Right hindlimb (tissue), 1 donor: ENCODE data around the gene B4GALT2.

Experiments
- DNase-seq: peaks from one replicate; pipeline ENCODE4 v3.0.0-alpha.2; 2018

The B4GALT2 gene

GRCh38 chr1:43985984-43986595 is 7.1 kb downstream of the B4GALT2 start:
- DNase-seq, result no peak

- DNase-seq, result no peak
Measured at GRCh38 chr1:43986712-43987111, 7.7 kb downstream of the B4GALT2 start.

GRCh38 chr1:43987159-43987902 is 8.3 kb downstream of the B4GALT2 start:
- DNase-seq, result no peak

GRCh38 chr1:43990271-43991199 is 11.5 kb downstream of the B4GALT2 start:
- DNase-seq, result no peak

GRCh38 chr1:43991200-43991475 is 12.1 kb downstream of the B4GALT2 start:
- DNase-seq, result no peak

GRCh38 chr1:43991476-43992231 is 12.6 kb downstream of the B4GALT2 start, which contains the start of gene CCDC24:
Gene CCDC24, plus strand, starts transcription at chr1:43991599. Its CDS starts 280 bp downstream, at chr1:43991879.
- DNase-seq, result peak; percentile 85

- no peak for DNase-seq
Measured at GRCh38 chr1:43992232-43992995, 13.4 kb downstream of the B4GALT2 start.

- no peak for DNase-seq
Measured at GRCh38 chr1:43993206-43993914, 14.3 kb downstream of the B4GALT2 start.

GRCh38 chr1:43994071-43994470 is 15.1 kb downstream of the B4GALT2 start:
- DNase-seq, result no peak

- DNase-seq, result no peak
Measured at GRCh38 chr1:43994794-43995790, 16.1 kb downstream of the B4GALT2 start.

GRCh38 chr1:43995984-43996732 is 17.1 kb downstream of the B4GALT2 start:
- no peak for DNase-seq

- DNase-seq, result no peak
Measured at GRCh38 chr1:43996733-43997115, 17.7 kb downstream of the B4GALT2 start.

- no peak for DNase-seq
Measured at GRCh38 chr1:43997295-43997999, 18.4 kb downstream of the B4GALT2 start.

GRCh38 chr1:43998000-43998378 is 19.0 kb downstream of the B4GALT2 start:
- no peak for DNase-seq

GRCh38 chr1:43999455-43999854 is 20.4 kb downstream of the B4GALT2 start:
- DNase-seq, result no peak

GRCh38 chr1:44000122-44000665 is 21.2 kb downstream of the B4GALT2 start:
- no peak for DNase-seq

- no peak for DNase-seq
Measured at GRCh38 chr1:44002165-44002564, 23.2 kb downstream of the B4GALT2 start.

- DNase-seq, result no peak
Measured at GRCh38 chr1:44002606-44003157, 23.7 kb downstream of the B4GALT2 start.
